Stimulated activated CD4-positive, alpha-beta T cell treated with anti-CD3 and anti-CD28 coated beads, Interleukin-1b, Interleukin-23, amount 100 ng/mL, for 1 hour (primary cell): ENCODE data around the gene MARCHF5.
A peak's percentile ranks its signal among the peaks of the same experiment; 100 is the strongest.

Source experiments
- DNase-seq, 2 donors: peaks; one replicate each; pipeline ENCODE4 v3.0.0-alpha.2; 2020; ENCODE audit warnings: low read depth in 2 of 2

Gene MARCHF5, protein sequence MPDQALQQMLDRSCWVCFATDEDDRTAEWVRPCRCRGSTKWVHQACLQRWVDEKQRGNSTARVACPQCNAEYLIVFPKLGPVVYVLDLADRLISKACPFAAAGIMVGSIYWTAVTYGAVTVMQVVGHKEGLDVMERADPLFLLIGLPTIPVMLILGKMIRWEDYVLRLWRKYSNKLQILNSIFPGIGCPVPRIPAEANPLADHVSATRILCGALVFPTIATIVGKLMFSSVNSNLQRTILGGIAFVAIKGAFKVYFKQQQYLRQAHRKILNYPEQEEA

DNA sequence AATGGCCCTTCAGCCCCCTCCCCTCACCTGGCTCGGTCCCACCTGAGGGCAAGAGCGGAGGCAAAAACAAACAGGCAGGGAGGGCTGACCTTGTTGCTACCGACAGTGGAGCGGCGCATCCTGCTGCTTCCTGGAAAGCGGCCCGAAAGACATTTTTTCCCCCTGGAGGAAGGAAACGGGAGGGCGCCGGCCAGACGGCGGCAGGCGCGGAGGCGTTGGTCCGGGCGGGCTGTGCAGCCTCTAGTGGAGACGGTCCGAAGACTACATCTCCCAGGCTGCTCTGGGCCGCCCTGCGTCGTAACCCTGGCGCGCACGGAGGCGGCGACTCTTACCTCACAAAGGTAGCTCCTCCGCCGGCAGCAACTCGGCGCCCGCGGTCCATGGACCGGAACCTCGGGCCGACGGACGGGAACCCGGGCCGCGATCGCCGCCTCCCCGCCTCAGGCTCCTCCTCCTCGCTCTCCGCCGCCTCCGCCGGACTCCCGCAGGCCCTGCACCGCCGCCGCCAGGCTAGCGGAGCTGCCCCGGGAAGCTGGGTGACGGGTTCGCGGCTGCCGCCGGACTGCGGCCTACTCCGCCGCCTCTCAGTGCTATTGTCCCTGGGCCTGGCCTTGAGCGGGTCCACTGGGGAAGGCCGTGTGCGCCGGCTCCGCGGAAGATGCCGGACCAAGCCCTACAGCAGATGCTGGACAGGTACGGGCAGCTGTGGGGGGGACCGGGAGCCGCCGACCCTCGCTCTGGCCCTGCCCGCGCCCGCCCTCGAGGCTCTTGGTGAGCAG lies at the start of gene MARCHF5, which contains the start of gene CPEB3:
TSS of gene MARCHF5 (plus strand) at position 331 of the 779 bp plus-strand sequence. CDS start at position 659, 328 bp downstream.
TSS of gene CPEB3 (minus strand) at position 242 of the 779 bp plus-strand sequence. CDS start 50,728 bp downstream, outside the sequence.
- peak; percentile 68 to 78 for DNase-seq

DNA sequence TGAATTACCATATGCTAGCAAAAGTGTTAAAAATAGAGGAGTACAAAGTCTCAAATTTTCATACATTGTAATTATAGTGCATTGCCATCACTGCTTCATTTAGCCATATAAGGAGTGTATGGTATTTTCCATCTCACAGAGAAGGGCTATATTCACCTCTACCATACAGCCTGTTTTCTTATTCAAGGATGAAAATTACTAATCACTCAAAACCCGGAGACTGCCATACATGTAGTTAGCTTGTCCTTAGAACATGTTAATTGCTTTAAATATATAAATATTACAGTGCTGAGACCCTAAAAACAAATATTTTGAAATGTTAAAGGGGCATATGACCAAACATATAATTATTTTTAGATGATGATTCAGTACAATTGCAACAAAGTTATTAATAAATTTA lies 49.5 kb upstream of the MARCHF5 start:
- no peak for DNase-seq

DNA sequence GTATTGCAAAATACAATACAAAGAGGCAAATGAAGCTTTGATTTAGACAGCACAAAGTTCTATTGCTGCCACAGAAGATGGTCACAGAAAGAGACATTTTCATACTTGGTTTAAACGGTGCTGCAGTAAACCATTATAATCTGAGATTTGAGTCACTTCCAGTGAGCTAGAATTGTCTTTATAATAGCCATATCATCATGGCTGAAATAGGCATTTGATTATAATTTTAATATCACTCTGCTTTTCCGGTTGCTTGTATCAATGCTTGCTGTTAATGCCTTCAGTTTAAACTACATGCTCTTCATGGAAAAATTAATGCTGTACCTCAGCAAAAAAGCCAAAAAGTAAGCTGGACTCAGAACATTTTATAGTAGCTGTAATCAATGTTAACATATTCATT lies 48.6 kb upstream of the MARCHF5 start:
- no peak for DNase-seq

DNA sequence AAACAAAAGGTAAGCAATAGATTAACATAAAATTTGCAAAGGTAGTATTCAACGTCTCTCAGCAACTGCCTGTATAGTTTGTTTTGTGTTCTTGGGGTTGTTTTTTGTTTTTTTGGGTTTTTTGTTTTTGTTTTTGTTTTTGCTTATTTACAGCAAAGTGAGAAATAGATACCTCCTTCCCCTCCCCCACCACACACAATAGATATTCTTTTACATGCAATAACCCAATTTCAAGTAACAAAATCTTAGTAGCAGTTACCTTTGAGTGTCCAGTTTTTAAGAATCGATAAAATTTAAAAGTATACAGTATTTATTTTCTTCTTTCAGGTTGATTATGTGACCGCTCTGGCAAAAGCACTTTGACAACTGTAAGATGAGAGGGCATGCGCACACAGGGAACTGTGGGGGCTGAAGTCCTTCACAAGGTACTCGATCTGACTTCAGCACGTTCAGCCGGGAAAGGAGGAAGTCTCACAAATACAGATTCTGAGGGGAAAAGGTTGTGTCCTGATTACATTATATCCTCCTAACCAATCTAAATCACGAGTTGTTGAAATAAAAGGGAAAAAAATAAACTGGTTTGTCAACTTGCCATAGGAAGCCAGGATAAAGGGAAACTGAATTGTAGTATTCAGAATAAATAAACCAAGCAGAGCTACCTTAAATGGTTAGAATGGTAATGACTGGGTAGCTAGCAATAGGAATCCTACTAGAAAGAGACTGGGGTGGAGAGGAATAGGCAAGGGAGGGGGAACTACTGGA lies 47.9 kb upstream of the MARCHF5 start:
- DNase-seq, result no peak

DNA sequence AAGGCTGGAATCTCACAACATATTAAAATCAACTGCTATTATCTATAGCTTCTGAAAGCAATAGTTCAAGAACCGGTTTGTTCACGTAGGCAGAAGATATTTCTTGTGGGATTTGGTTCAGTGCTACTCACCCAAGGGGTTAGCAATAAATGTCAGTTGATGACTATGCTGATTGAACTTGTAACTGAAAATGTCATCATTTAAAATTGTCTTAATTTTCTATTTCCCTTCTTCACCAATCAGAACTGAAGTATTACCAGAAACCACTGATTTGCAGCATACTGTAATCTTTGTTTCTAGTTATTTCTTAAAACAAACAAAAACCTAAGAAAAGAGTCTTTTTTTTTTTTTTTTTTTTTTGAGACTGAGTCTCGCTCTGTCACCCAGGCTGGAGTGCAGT lies 46.2 kb upstream of the MARCHF5 start:
- no peak for DNase-seq

DNA sequence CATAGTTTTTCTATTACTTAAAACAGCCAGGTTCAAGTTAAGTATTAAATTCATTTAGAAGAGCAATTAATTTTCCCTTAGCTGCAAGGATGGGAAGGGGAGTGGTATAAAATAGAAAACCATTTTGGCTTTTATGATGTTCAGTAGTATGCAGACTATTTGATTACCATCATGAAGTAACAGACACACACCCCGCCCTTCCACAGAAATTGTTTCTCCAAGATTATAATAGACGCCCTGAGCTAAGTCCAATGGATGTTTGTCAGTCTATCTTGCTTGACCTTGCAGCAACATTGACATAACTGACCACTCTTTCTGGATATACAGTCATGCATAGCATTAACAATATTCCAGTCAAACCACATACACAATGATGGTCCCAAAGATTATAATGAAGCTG lies 42.4 kb upstream of the MARCHF5 start:
- DNase-seq, result no peak

DNA sequence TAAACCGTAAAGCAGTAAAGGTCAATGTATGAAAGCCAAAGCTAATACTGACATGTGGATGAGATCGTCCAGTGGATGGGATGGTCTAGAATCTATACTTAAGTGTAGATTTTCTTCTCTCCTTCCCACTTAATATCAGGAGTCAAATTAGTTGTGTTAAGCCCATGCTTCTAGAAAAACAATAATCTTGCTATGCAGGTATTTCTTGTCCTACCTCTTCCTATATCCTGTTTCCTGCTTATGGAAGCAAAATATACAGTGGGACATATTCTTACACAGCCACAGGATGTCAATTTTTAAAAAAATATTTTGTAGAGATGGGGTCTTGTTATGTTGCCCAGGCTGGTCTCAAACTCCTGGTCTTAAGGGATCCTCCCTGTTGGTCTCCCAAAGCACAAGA lies 27.6 kb upstream of the MARCHF5 start:
- no peak for DNase-seq

DNA sequence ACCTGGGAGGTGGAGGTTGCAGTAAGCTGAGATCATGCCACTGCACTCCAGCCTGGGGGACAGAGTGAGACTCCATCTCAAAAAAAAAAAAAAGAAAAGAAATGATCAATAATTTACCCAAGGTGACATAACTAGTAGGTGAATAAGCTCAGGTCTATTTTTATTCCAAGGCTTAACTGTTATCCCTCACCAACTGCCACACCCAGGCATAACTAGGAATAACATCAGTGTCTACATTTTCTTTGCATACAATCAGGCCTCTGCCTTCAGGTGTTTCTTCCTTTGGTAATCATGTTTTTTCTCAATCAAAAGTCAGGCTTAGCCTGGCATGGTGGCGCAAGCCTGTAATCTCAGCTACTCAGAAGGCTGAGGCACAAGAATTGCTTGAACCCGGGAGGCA lies 26.7 kb upstream of the MARCHF5 start:
- DNase-seq, result no peak

DNA sequence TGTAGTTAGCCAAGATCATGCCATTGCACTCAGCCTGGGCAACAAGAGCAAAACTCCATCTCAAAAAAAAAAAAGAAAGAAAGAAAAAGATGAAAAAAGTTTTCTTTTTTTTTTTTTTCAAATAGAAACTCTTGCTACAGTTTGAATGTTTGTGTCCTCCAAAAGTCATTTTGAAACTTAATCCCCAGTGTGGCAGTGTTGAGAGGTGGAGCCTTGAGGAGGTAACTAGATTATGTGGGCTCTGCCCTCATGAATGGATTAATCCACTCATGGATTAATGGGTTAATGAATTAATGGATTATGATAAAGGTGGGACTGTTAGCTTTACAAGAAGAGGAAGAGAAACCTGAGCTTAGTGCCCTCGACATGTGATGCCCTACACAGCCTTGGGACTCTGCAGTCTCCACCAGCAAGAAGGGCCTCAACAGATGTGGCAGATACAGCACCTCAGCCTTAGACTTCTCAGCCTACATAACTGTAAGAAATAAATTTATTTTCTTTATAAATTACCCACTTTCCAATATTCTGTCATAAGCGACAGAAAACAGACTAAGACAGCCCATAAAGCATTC lies 25.2 kb upstream of the MARCHF5 start:
- no peak for DNase-seq

DNA sequence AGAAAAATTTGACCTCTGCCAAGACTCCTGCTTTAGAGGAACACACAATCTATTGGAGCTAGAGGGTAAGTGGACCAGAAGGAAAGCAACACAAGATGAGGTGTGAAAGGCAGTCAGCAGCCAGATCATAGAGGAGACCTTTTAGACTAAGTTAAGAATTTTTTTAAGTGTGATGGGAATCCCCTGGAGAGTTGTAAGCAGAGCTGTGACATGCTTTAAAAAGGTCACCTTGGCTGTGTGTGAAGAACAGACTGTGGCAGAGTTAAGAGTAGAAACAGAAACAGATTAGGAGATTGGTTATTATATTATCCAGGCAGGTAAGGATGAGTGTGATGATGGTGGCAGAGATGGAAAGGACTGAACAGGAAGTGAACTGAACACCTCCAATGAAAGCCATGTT lies 23.6 kb upstream of the MARCHF5 start:
- no peak for DNase-seq

DNA sequence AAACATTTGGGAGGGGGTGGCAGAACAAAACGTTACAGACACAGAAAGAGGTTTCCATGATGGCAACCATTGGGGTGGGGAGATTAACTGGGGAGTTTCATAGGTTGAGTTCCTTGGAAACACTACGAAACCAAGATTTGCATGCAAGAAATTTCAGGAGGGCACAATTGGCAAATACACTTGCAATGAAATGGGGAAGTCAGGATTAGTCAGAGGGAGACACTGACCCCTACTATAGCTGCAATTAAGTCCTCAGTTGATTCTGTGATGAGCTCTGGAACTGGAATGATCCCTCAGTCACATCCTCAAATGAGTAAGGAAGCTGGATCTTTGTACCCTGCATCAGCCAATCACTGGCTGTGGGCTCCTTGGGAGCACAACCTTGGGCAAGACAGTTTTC lies 22.2 kb upstream of the MARCHF5 start:
- DNase-seq, result no peak

DNA sequence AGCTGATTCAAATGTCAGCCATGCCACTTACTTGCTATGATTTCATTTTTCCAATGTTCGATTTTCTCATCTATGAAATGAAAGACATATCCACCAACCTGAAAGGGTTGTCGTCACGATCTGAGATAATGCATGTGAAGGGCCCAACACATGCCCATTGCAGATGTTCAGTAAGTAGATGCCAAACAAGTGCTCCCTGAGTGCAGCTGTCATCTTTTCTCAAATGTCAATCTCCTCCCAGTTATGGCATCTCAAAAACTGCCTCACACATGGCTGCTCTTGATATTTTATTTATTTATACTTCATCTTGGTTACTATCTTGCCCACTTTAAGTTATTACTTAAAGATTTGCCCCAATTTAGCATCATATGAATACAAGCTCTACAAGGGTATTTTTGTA lies 16.9 kb upstream of the MARCHF5 start:
- no peak for DNase-seq

DNA sequence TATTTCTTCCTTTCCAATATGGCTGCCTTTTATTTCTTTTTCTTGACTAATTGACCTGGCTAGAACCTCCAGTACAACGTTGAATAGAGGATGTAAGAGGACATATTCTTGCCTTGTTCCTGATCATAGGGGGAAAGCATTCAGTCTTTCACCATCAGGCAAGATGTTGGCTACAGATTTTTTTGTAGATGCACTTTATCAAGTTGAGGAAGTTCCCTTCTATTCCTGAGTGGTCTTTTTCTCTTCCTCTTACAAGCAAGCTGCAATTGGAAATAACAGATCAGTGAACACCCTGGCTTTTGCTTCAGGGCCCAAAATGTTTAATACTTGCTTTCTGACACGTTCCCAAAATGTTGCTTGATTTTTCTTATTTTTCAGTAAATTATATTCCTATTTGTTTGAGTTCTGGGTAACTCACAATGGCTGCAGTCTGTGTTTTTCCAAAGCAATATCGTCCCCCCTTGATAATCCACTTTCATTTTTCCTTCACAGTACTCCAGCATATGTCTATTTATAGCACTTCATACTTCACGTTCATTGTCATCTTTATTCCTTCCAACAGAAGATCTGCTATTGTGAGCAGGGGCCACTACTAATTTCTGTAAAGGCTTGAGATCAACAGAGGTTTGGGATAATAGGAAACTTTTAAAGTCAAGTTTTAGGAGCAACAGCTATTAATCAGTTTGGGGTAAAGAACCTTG lies 11.8 kb upstream of the MARCHF5 start:
- no peak for DNase-seq

DNA sequence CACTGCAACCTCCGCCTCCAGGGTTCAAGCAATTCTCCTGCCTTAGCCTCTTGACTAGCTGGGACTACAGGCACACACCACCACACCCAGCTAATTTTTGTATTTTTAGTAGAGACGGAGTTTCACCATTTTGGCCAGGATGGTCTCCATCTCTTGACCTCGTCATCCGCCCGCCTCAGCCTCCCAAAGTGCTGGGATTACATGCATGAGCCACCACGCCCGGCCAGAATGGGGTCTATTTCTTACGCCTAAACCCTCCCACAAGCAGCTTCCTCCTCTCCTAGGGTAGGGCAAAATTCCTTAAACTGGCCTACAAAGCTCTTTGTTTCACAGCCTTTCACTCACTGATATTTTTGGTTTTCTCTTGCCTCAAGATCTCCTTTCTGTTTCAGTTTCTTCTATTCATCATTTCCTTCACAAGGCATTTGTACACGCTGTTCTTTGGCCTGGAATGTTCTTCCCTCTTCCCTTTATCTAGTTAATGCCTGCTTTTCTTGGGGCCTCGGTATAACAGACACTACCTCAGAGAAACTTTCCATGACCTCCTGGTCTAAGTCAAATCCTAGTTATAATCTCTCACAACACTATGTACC lies 6.8 kb upstream of the MARCHF5 start:
- no peak for DNase-seq

DNA sequence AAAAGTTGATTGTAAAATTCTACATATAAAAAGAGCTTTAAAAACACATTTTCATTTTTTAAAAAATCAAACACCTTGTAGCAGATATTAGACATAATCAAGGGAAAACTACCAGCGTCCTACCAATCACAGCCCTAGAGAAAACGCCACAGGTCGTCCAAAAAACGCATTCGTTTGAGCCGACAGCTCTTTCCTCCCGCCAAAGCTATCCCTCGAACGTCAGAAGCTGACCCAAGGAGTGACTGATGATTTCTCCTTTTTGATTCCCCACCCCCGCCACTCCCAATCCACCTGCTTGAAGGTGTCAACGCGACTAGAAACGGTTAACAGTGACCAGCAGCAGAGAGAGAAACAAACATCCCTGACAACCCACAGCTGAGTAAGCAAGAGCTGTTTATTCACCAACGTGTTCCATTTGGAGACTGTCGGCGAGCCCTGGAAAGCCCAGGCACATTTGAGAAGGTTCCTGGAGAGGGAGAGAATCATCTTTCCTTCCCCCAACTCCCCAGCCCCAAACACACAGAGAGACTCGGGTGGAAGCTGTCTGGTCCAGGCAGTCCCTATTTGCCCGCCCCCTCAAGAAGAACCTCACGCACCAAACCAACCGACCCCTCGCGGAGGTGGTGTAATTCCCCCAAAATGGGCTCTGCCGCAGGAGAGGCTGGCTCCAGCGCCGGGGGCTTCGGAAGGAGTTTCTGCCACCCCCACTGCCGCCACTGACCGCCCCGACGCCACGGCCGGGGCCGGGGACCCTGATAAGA lies 711 bp upstream of the MARCHF5 start:
- DNase-seq, result peak in 1 of 2 donors; percentile 13

DNA sequence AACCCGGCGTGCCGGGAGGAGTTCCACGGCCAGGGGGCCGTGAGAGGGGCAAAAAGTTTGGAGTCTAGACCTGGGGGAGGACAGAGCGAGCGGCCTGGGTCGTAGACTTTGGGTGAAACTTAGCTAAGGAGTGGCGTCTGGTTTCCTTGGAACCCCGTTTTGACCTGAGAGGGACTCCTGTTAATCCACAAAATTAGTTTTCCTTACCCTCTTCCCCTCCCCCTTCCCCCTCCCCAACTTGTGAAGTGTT lies 574 bp downstream of the MARCHF5 start:
- no peak for DNase-seq

DNA sequence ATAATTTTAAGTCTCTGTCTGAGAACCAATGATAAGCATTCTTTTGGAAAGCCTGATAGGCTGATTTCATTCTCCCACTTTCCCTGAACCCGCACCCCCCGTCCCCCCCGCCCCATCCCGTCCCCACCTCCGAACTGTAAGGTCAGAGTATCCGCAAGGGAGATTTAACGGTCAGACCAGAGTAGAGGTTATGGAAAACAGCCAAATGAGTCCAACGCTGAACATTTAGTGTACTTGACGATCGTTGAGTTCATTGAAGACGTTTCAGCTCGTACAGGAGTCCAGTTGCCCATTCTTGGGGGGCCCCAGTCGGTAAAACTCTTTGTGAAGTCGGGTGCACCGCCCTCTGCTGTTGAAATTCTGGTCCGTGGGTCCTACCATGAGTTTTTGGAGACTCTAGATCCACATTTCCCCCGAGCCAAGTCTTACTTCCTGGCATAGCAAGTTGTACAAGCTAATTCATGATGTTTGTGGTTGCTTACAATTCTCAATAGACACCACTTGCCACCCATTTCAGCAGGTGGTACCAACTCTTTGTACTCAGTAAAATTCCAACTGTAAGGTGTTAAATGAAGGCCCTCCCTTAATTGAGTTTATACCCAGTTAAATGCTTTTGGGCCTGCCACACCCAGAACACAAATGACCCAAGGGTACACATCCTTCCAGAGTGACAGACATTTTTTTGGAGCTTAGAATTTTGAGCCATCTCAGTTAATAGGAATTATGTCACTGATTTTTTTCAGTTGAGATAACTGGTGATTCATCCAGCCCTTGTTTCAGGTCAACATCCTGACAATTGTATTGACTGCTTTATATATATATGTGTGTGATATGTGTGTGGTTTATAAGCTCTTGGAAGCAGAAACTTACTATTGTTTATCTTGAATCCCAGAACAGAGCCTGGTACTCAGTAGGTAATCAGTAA lies 1.2 kb downstream of the MARCHF5 start:
- peak in 1 of 2 donors; percentile 6 for DNase-seq

DNA sequence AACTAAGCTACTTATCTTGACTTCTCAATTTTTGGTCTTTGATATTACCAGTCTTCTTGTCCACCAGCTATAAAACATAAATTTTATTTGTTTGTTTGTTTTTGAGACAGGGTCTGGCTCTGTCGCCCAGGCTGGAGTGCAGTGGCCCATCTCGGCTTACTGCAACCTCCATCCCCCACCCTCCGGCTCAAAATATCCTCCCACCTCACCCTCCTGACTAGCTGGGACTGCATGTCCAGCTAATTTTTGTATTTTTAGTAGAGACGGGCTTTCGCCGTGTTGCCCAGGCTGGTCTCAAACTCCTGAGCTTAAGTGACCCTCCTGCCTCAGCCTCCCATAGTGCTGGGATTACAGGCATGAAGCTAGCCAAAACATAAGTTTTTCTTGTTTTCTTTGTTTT lies 7.5 kb downstream of the MARCHF5 start:
- DNase-seq, result no peak

DNA sequence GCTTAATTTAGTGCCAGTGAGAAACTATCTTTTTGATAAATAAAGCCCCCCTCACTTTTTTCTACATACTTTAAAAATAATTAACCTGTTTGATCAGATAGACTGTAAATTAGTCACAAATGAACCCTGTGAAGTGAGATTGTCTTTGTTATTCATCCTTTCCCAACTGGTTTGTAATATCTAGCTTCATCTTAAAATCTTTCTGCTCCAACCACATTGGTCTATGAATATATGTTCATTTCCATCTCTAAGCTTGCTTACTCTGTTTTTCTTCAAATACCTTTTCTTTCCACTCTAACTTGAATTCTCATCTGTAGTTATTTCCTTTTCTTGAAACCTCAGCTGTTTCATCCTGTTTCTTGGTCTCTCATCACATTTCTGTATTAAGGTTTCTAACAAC lies 12.1 kb downstream of the MARCHF5 start:
- DNase-seq, result no peak

DNA sequence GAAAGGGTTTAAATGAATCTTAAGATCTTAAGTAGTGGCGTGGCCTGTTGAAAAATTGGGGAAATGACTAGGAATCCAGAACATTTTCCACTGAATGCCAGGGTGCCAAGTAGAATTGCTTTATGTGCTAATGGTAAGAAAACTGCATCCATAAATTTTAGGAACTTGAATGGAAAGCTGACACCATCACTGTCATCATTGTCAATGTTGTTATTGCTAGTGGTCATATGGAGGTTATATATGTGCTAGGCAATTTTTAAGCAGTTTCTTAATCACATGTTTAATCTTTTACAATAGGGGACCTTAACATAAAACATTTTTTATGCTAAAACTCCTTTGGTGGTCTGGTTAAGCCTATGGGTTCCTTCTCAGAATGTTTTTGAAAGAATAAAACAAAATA lies 13.1 kb downstream of the MARCHF5 start:
- no peak for DNase-seq
